ENCODE measurements around the gene RNF103.
"Not testable (repeated sequence)": the region's sequence is repeated elsewhere in the genome, so short reads cannot be mapped to it uniquely, and the experiment has no call there.

The RNF103 gene

GRCh38 chr2:86593266-86593665 is 30.4 kb downstream of the RNF103 start:
- TF ChIP-seq, protein P1, sequence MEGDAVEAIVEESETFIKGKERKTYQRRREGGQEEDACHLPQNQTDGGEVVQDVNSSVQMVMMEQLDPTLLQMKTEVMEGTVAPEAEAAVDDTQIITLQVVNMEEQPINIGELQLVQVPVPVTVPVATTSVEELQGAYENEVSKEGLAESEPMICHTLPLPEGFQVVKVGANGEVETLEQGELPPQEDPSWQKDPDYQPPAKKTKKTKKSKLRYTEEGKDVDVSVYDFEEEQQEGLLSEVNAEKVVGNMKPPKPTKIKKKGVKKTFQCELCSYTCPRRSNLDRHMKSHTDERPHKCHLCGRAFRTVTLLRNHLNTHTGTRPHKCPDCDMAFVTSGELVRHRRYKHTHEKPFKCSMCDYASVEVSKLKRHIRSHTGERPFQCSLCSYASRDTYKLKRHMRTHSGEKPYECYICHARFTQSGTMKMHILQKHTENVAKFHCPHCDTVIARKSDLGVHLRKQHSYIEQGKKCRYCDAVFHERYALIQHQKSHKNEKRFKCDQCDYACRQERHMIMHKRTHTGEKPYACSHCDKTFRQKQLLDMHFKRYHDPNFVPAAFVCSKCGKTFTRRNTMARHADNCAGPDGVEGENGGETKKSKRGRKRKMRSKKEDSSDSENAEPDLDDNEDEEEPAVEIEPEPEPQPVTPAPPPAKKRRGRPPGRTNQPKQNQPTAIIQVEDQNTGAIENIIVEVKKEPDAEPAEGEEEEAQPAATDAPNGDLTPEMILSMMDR (IDR thresholded peaks at IDR 0.05; ENCODE audit: insufficient read depth, missing control alignments): no peak
- DNase-seq (ENCODE audit: insufficient read length, low spot score) (no peak), FAIRE-seq (no peak)

GRCh38 chr2:86592547-86593230 is 31.0 kb downstream of the RNF103 start:
- DNase-seq (ENCODE audit: insufficient read length, low spot score) (no peak), FAIRE-seq (no peak)
- TF ChIP-seq, protein P1 (IDR thresholded peaks at IDR 0.05; ENCODE audit: insufficient read depth, missing control alignments): no peak

DNA sequence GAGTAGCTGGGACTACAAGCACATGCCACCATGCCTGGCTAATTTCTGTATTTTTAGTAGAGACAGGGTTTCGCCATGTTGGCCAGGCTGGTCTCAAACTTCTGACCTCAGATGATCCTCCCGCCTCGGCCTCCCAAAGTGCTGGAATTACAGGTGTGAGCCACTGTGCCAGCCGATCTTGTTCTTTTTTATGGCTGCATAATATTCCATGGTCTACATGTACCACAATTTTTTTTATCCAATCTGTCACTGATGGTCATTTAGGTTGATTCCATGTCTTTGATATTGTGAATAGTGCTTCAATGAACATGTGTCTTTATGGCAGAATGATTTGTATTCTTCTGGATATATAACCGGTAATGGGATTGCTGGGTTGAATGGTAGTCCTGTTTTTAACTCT is 34.0 kb downstream of the RNF103 start:
- not testable (repeated sequence) for DNase-seq (ENCODE audit: insufficient read length, low spot score); FAIRE-seq

- DNase-seq (ENCODE audit: insufficient read length, low spot score) (no peak), FAIRE-seq (no peak)
- TF ChIP-seq, protein P1 (IDR thresholded peaks at IDR 0.05; ENCODE audit: insufficient read depth, missing control alignments): no peak
Observed at GRCh38 chr2:86584151-86584913, 39.3 kb downstream of the RNF103 start.

DNA sequence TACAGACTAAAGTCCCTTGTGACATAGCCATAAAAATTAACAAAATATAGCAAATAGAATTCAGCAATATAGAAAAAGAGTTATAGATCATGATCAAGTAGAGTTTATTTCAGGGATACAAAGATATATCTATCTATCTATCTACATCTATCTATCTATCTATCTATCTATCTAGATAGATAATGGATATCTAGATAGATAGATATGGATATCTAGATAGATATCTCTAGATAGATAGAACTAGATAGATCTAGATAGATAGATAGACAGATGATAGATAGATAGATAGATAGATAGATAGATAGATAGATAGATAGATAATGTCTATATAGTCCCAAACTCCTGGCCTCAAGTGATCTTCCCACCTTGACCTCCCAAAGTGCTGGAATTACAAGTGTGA is 43.1 kb downstream of the RNF103 start:
- TF ChIP-seq, protein P1 (IDR thresholded peaks at IDR 0.05; ENCODE audit: insufficient read depth, missing control alignments): no peak
- FAIRE-seq (no peak), DNase-seq (ENCODE audit: insufficient read length, low spot score) (no peak)

- DNase-seq (ENCODE audit: insufficient read length, low spot score): no peak
- FAIRE-seq: no peak
- TF ChIP-seq, protein P1 (IDR thresholded peaks at IDR 0.05; ENCODE audit: insufficient read depth, missing control alignments): no peak
Observed at GRCh38 chr2:86577817-86578456, 45.7 kb downstream of the RNF103 start.

- no peak for DNase-seq (ENCODE audit: insufficient read length, low spot score)
- no peak for FAIRE-seq
- TF ChIP-seq, protein P1 (IDR thresholded peaks at IDR 0.05; ENCODE audit: insufficient read depth, missing control alignments): no peak
Observed at GRCh38 chr2:86570059-86570458, 53.6 kb downstream of the RNF103 start.
